Body of pancreas (tissue), 4 donors: ENCODE results near the gene KLHDC8B.

Source experiments
- POLR2A ChIP-seq, 3 donors: fragments of 450-650 bp; IDR thresholded peaks; one replicate each; pipeline ENCODE4 v1.6.1; 2016; ENCODE audit warnings: antibody characterized with exemption in 3 of 3, mild to moderate bottlenecking in 2 of 3
- TF ChIP-seq, protein P1 (sequence below), 7 experiments: fragments of 450-650 bp in 4 of 7; fragments of 200-600 bp in 3 of 7; sonication (generic) in 3 of 7; IDR thresholded peaks; one replicate each; pipeline ENCODE4 v1.5.1; 2016 to 2019; ENCODE audit warnings: antibody characterized with exemption in 7 of 7

DNA sequence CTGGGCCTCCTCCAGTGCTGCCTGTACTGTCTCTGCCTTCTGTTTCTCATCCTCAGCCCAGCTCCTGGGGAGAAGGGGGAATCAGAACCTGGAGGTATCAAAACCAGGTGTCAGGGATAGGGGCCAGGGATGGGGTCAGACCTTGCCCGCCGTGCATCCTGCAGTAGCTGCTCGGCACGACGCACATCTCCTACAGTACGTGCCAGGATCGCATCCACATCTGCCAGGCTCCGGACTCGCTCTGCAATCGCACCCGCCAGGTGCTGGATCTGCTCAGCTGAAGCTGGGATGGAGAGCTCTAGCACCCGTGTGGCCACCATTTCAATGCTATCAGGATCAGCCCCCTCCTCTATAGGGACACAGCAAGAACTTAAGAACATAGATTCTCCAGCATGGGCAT, 49.4 kb upstream of the KLHDC8B start:
- TF ChIP-seq POLR2A (IDR thresholded peaks at IDR 0.05), result no peak
- TF ChIP-seq, protein P1, sequence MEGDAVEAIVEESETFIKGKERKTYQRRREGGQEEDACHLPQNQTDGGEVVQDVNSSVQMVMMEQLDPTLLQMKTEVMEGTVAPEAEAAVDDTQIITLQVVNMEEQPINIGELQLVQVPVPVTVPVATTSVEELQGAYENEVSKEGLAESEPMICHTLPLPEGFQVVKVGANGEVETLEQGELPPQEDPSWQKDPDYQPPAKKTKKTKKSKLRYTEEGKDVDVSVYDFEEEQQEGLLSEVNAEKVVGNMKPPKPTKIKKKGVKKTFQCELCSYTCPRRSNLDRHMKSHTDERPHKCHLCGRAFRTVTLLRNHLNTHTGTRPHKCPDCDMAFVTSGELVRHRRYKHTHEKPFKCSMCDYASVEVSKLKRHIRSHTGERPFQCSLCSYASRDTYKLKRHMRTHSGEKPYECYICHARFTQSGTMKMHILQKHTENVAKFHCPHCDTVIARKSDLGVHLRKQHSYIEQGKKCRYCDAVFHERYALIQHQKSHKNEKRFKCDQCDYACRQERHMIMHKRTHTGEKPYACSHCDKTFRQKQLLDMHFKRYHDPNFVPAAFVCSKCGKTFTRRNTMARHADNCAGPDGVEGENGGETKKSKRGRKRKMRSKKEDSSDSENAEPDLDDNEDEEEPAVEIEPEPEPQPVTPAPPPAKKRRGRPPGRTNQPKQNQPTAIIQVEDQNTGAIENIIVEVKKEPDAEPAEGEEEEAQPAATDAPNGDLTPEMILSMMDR (IDR thresholded peaks at IDR 0.05), result no peak
